ENCODE results near the gene LRMDA. TPM values are rescaled to one million over a fixed set of nuclear protein-coding genes. Genes with fewer than 3 reads are reported as not detected.
A peak's percentile ranks its signal among the peaks of the same experiment; 100 is the strongest.

The LRMDA gene
- total RNA-seq, 1 experiment from 2014 or later = 1.2 TPM

GRCh38 chr10:75957314-75958120, 526.1 kb downstream of the LRMDA start:
- no peak for DNase-seq
- no peaks in the 10 kb centered on the region for H4K20me1 ChIP-seq (ENCODE audit: low read length)
- no TSS peak for BruUV-seq (replicated peaks)

GRCh38 chr10:75959209-75959608, 527.8 kb downstream of the LRMDA start:
- no peak overlapping the region for H3K4me2 ChIP-seq (ENCODE audit: low read length)
- POLR2A ChIA-PET (ENCODE audit: unreplicated experiment) = no interaction called here
- H3K9me2 ChIP-seq (replicated peaks; ENCODE audit: low read length) = no peaks in the 10 kb centered on the region
- H4K20me1 ChIP-seq (ENCODE audit: low read length) = no peaks in the 10 kb centered on the region
- H3K27me3 ChIP-seq (ENCODE audit: low read length) = peaks cover 68% of the 10 kb centered on the region
- H3K9me3 ChIP-seq (ENCODE audit: low read length) = no peaks in the 10 kb centered on the region
- ATAC-seq (peak; percentile 92), DNase-seq (peak; percentile 99)
- peaks cover 7% of the 10 kb centered on the region for H3K4me1 ChIP-seq (ENCODE audit: insufficient read depth, low read length)
- no peaks in the 10 kb centered on the region for H3F3A ChIP-seq (ENCODE audit: low read length, unreplicated experiment)
- intact Hi-C loops (cut with micrococcal nuclease) = no loop called here
- CTCF ChIA-PET = interaction anchor here (0.9 kb wide), 1 partner anchor 78 kb away, joined by 4 read pairs; no protein-coding TSS in a partner anchor
- TF ChIP-seq EZH2phosphoT487 (IDR thresholded peaks at IDR 0.05; ENCODE audit: borderline replicate concordance, low read length) (no peak), CTCF (conservative IDR thresholded peaks at IDR 0.05; ENCODE audit: low read depth, low read length) (no peak), EZH2 (IDR thresholded peaks at IDR 0.05; ENCODE audit: low read length, unreplicated experiment) (no peak)
- no peaks in the 10 kb centered on the region for H3K36me3 ChIP-seq (ENCODE audit: low read depth, low read length)
- H3K79me2 ChIP-seq (ENCODE audit: low read length) = no peaks in the 10 kb centered on the region
- H3K27ac ChIP-seq (ENCODE audit: low read length) = no peak overlapping the region
- no peak overlapping the region for H3K4me3 ChIP-seq (ENCODE audit: low read length)
- H2AFZ ChIP-seq (ENCODE audit: low read length) = no peak overlapping the region
- no TSS peak for BruUV-seq (replicated peaks)
- no peak overlapping the region for H3K9ac ChIP-seq (ENCODE audit: low read length)

More at GRCh38 chr10:75957314-75958120, 526.1 kb downstream of the LRMDA start:
- Histone ChIP-seq H3K27ac (ENCODE audit: low read length) (no peak overlapping the region), H3K4me3 (ENCODE audit: low read length) (no peak overlapping the region), H3K9ac (ENCODE audit: low read length) (no peak overlapping the region), H3K79me2 (ENCODE audit: low read length) (no peaks in the 10 kb centered on the region), H2AFZ (ENCODE audit: low read length) (no peak overlapping the region), H3K27me3 (ENCODE audit: low read length) (peaks cover 60% of the 10 kb centered on the region), H3F3A (ENCODE audit: low read length, unreplicated experiment) (no peaks in the 10 kb centered on the region), H3K4me1 (ENCODE audit: insufficient read depth, low read length) (peaks cover 7% of the 10 kb centered on the region), H3K4me2 (ENCODE audit: low read length) (no peak overlapping the region), H3K9me2 (replicated peaks; ENCODE audit: low read length) (no peaks in the 10 kb centered on the region), H3K36me3 (ENCODE audit: low read depth, low read length) (no peaks in the 10 kb centered on the region), H3K9me3 (ENCODE audit: low read length) (no peaks in the 10 kb centered on the region)
- CTCF ChIA-PET = interaction anchor here (0.6 kb wide), 1 partner anchor 47 kb away, joined by 3 read pairs; no protein-coding TSS in a partner anchor
- POLR2A ChIA-PET (ENCODE audit: unreplicated experiment) = no interaction called here
- TF ChIP-seq CTCF (conservative IDR thresholded peaks at IDR 0.05; ENCODE audit: low read depth, low read length) (no peak), EZH2phosphoT487 (IDR thresholded peaks at IDR 0.05; ENCODE audit: borderline replicate concordance, low read length) (no peak), EZH2 (IDR thresholded peaks at IDR 0.05; ENCODE audit: low read length, unreplicated experiment) (no peak)
- no peak for ATAC-seq
- intact Hi-C loops (cut with micrococcal nuclease) = no loop called here

- Histone ChIP-seq H3F3A (ENCODE audit: low read length, unreplicated experiment) (no peaks in the 10 kb centered on the region), H3K9me3 (ENCODE audit: low read length) (no peaks in the 10 kb centered on the region), H3K27ac (ENCODE audit: low read length) (no peak overlapping the region), H3K27me3 (ENCODE audit: low read length) (peaks cover 67% of the 10 kb centered on the region), H3K4me3 (ENCODE audit: low read length) (no peak overlapping the region), H2AFZ (ENCODE audit: low read length) (no peak overlapping the region), H3K36me3 (ENCODE audit: low read depth, low read length) (no peaks in the 10 kb centered on the region), H4K20me1 (ENCODE audit: low read length) (no peaks in the 10 kb centered on the region), H3K9me2 (replicated peaks; ENCODE audit: low read length) (no peaks in the 10 kb centered on the region), H3K79me2 (ENCODE audit: low read length) (no peaks in the 10 kb centered on the region), H3K4me2 (ENCODE audit: low read length) (no peak overlapping the region), H3K9ac (ENCODE audit: low read length) (no peak overlapping the region), H3K4me1 (ENCODE audit: insufficient read depth, low read length) (peaks cover 7% of the 10 kb centered on the region)
- ATAC-seq (no peak), DNase-seq (no peak)
- POLR2A ChIA-PET (ENCODE audit: unreplicated experiment) = no interaction called here
- BruUV-seq (replicated peaks) = no TSS peak
- intact Hi-C loops (cut with micrococcal nuclease) = no loop called here
- TF ChIP-seq EZH2phosphoT487 (IDR thresholded peaks at IDR 0.05; ENCODE audit: borderline replicate concordance, low read length) = no peak
- no peak for TF ChIP-seq EZH2 (IDR thresholded peaks at IDR 0.05; ENCODE audit: low read length, unreplicated experiment)
- TF ChIP-seq CTCF (conservative IDR thresholded peaks at IDR 0.05; ENCODE audit: low read depth, low read length) = no peak
- CTCF ChIA-PET = interaction anchor here (0.9 kb wide), 1 partner anchor 77 kb away, joined by 4 read pairs; no protein-coding TSS in a partner anchor
Measured at GRCh38 chr10:75959912-75960311, 528.5 kb downstream of the LRMDA start.
